K562 (cell line): ENCODE results near the gene NEURL1. TPM values are rescaled to one million over a fixed set of nuclear protein-coding genes. Genes with fewer than 3 reads are reported as not detected.

ENCODE experiments used
- AFF1 ChIP-seq, 2 experiments: fragments of 450-650 bp; IDR thresholded peaks; 2 replicates each; pipeline ENCODE4 v1.6.1; 2018; ENCODE audit warnings: mild to moderate bottlenecking in 2 of 2, low read depth in 1 of 2; ENCODE audit not compliant: partially characterized antibody in 2 of 2
- BDP1 ChIP-seq: IDR thresholded peaks from 3 replicates; pipeline ENCODE4 v1.6.1; 2011; ENCODE audit not compliant: insufficient read length, insufficient read depth
- GABPA ChIP-seq: fragments of 200-800 bp; sonication (Bioruptor generic); conservative IDR thresholded peaks from 2 replicates; pipeline ENCODE4 v1.6.1; 2016; ENCODE audit warnings: low read depth, missing genetic modification characterization, missing compliant biosample characterization
- MIER1 ChIP-seq: fragments of 450-650 bp; IDR thresholded peaks from 2 replicates; pipeline ENCODE4 v1.6.1; 2016; ENCODE audit warnings: antibody characterized with exemption, mild to moderate bottlenecking, low read depth
- MYNN ChIP-seq, 2 experiments: sonication (generic); formaldehyde crosslinking in 1 of 2; IDR thresholded peaks; 2 replicates each; pipeline versions ENCODE4 v1.5.0 to v1.6.1; 2016 to 2020; ENCODE audit warnings: antibody characterized with exemption in 1 of 2, missing genetic modification reagents in 1 of 2
- ZBTB1 ChIP-seq: sonication (generic); formaldehyde crosslinking; IDR thresholded peaks from 2 replicates; pipeline ENCODE4 v1.8.1; 2023; ENCODE audit warnings: missing genetic modification reagents, low read depth, mild to moderate bottlenecking, borderline replicate concordance
- ZBTB49 ChIP-seq: sonication (generic); formaldehyde crosslinking; IDR thresholded peaks from 2 replicates; pipeline ENCODE4 v1.8.0; 2022; ENCODE audit warnings: missing genetic modification reagents, mild to moderate bottlenecking, borderline replicate concordance
- ZMIZ1 ChIP-seq, 2 experiments: fragments of 150-350 bp in 1 of 2; IDR thresholded peaks; 2 replicates each; pipeline ENCODE4 v1.6.1; 2012 to 2016; ENCODE audit warnings: low read depth in 2 of 2, low read length in 2 of 2, mild to moderate bottlenecking in 1 of 2, moderate library complexity in 1 of 2
- ZNF12 ChIP-seq: sonication (generic); formaldehyde crosslinking; IDR thresholded peaks from 2 replicates; pipeline ENCODE4 v1.4.0; 2020; ENCODE audit warnings: mild to moderate bottlenecking, missing genetic modification reagents
- ZNF140 ChIP-seq: fragments of 250-450 bp; sonication (Bioruptor Pico); IDR thresholded peaks from 2 replicates; pipeline ENCODE4 v1.8.0; 2021; ENCODE audit warnings: moderate library complexity, mild to moderate bottlenecking, inconsistent platforms
- ZNF175 ChIP-seq: fragments of 200-800 bp; sonication (Bioruptor generic); IDR thresholded peaks from 2 replicates; pipeline ENCODE4 v1.6.1; 2016; ENCODE audit warnings: low read depth, mild to moderate bottlenecking, missing genetic modification characterization, missing compliant biosample characterization
- ZNF280B ChIP-seq: fragments of 250-450 bp; sonication (Bioruptor Pico); IDR thresholded peaks from 2 replicates; pipeline ENCODE4 v1.5.1; 2021; ENCODE audit warnings: mild to moderate bottlenecking
- ZNF41 ChIP-seq: fragments of 250-450 bp; sonication (Bioruptor Pico); conservative IDR thresholded peaks from 2 replicates; pipeline ENCODE4 v1.4.0; 2020; ENCODE audit warnings: mild to moderate bottlenecking
- ZNF584 ChIP-seq: fragments of 200-800 bp; sonication (Bioruptor generic); IDR thresholded peaks from 2 replicates; pipeline ENCODE4 v1.6.1; 2016; ENCODE audit warnings: low read depth, mild to moderate bottlenecking, missing genetic modification characterization, missing compliant biosample characterization
- polyA plus RNA-seq, 8 experiments: library from polyadenylated mRNA; depleted of rRNA in 4 of 8; stranded (reverse) in 5 of 8; unstranded in 3 of 8; fragments of >200 nt; fragmentation: Nextera tagmentation in 2 of 8; fragmentation: Illumina TruSeq in 1 of 8; extraction: Ambion mirVana in 2 of 8; extraction: Trizol in 1 of 8; gene quantifications; 2 replicates each; pipeline versions ENCODE4 v1.2.1 to v1.2.3, GENCODE V29; 2011 to 2014; ENCODE audit warnings: inconsistent platforms in 1 of 8, missing spikeins in 1 of 8
- total RNA-seq, 7 experiments: library from RNA; depleted of rRNA in 6 of 7; stranded (reverse); fragments of >200 nt in 6 of 7; fragmentation: Illumina TruSeq in 2 of 7; extraction: Trizol in 2 of 7; gene quantifications; 2 replicates each; pipeline versions ENCODE4 v1.2.1 to v1.2.3, GENCODE V29; 2011 to 2021; ENCODE audit warnings: low replicate concordance in 1 of 7

NEURL1 gene
- total and polyA plus RNA-seq, 9 of the 15 experiments (the other 6 are each of a cell fraction or from before 2014, with no cell fraction given), result 0.01 to 0.45 (median 0.16) TPM; not detected in 5

GRCh38 chr10:103618575-103619423 is 125.3 kb downstream of the NEURL1 start (continued):
- TF ChIP-seq ZBTB1 (CRISPR knock-in tag) (no peak), ZNF584 (CRISPR knock-in tag) (peak; percentile 88), BDP1 (no peak), MYNN (IDR thresholded peaks at IDR 0.05) (peak; percentile 93), MYNN (CRISPR knock-in tag; IDR thresholded peaks at IDR 0.05) (no peak), GABPA (no peak), ZNF175 (CRISPR knock-in tag) (peak; percentile 70; the same call in 1 of the 2 replicates), ZNF41 (CRISPR knock-in tag) (no peak), MIER1 (no peak), ZNF280B (CRISPR knock-in tag) (no peak), ZNF140 (CRISPR knock-in tag) (no peak), ZBTB49 (CRISPR knock-in tag) (no peak), ZNF12 (CRISPR knock-in tag) (no peak), ZMIZ1 (IDR thresholded peaks at IDR 0.05; ENCODE audit: low read depth in 2 of 2, low read length in 2 of 2) (peak in 1 of 2 experiments; percentile 89; a peak in 2 of 4 replicates), AFF1 (IDR thresholded peaks at IDR 0.05; ENCODE audit: low read depth in 1 of 2, partially characterized antibody in 2 of 2) (no peak)
